Epithelial cell of proximal tubule (primary cell): ENCODE results near the gene NFATC4. TPM values are rescaled to one million over a fixed set of nuclear protein-coding genes. Genes with fewer than 3 reads are reported as not detected.
"Not testable (repeated sequence)": the region's sequence is repeated elsewhere in the genome, so short reads cannot be mapped to it uniquely, and the experiment has no call there.

Experiments used
- DNase-seq: peaks from one replicate; pipeline ENCODE4 v3.0.0-alpha.2; 2011; ENCODE audit warnings: low read depth
- H3K4me3 ChIP-seq: 2 replicates; pipeline ENCODE4 v1.5.1; 2011; ENCODE audit warnings: low read depth, mild to moderate bottlenecking, low read length
- total RNA-seq: library from RNA; depleted of rRNA; stranded (reverse); fragments of >200 nt; gene quantifications from 2 replicates; pipeline ENCODE4 v1.2.3, GENCODE V29; 2015
- TF ChIP-seq, protein P1 (sequence below): conservative IDR thresholded peaks from 2 replicates; pipeline ENCODE4 v1.5.1; 2012; ENCODE audit warnings: low read depth, mild to moderate bottlenecking, low read length

Gene NFATC4
- total RNA-seq, 1 donor from 2014 or later: 30.2 TPM

DNA sequence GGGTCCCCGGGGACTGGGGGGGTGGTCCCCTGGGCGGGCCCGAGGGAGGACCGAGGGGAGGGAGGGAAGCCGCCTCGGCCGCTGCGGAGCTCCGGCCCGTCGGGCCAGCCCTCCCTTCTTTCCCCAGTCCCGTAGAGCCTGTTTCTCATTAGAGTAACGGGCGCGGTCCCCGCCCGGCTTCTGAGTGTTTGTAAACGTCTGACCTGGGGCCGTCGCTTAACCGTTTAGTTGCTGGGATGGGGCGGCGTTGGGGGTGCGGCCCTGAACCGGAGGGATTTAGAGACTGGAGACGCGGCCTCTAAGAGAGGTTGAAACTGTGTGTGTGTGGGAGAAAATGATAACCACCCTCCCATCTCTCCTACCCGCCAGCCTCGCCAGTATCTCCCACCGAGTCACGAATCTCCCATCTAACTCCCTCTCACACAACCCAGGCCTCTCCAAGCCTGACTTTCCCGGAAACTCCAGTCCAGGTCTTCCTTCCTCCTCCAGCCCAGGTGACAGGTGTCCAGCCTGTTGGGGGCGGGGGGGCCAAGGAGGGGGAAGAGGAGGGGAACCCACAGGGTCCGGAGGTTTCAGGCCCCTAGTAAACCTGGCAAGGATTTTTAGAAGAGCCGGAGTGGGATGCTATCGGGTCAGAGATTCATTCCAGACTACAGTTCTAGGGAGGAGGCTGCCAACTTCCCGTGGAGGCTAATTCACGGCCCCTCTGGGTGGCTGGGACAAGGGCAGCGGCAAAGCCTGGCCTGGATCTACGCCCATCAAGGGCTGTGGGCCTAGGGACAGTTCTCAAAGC is 1.1 kb upstream of the NFATC4 start:
- TF ChIP-seq, protein P1, sequence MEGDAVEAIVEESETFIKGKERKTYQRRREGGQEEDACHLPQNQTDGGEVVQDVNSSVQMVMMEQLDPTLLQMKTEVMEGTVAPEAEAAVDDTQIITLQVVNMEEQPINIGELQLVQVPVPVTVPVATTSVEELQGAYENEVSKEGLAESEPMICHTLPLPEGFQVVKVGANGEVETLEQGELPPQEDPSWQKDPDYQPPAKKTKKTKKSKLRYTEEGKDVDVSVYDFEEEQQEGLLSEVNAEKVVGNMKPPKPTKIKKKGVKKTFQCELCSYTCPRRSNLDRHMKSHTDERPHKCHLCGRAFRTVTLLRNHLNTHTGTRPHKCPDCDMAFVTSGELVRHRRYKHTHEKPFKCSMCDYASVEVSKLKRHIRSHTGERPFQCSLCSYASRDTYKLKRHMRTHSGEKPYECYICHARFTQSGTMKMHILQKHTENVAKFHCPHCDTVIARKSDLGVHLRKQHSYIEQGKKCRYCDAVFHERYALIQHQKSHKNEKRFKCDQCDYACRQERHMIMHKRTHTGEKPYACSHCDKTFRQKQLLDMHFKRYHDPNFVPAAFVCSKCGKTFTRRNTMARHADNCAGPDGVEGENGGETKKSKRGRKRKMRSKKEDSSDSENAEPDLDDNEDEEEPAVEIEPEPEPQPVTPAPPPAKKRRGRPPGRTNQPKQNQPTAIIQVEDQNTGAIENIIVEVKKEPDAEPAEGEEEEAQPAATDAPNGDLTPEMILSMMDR: no peak
- DNase-seq: no peak
- peak overlapping the region; percentile 76 for H3K4me3 ChIP-seq

DNA sequence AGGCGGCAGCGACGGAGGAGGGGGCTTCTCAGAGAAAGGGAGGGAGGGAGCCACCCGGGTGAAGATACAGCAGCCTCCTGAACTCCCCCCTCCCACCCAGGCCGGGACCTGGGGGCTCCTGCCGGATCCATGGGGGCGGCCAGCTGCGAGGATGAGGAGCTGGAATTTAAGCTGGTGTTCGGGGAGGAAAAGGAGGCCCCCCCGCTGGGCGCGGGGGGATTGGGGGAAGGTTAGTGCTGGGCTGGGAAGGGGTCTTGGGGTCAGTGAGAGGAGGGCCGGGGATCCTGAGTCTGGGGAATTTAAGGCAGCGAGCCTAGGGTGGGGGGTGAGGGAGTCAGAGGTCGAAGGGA is 203 bp downstream of the NFATC4 start:
- peak overlapping the region; percentile 76 for H3K4me3 ChIP-seq
- DNase-seq: no peak
- TF ChIP-seq, protein P1: no peak

DNA sequence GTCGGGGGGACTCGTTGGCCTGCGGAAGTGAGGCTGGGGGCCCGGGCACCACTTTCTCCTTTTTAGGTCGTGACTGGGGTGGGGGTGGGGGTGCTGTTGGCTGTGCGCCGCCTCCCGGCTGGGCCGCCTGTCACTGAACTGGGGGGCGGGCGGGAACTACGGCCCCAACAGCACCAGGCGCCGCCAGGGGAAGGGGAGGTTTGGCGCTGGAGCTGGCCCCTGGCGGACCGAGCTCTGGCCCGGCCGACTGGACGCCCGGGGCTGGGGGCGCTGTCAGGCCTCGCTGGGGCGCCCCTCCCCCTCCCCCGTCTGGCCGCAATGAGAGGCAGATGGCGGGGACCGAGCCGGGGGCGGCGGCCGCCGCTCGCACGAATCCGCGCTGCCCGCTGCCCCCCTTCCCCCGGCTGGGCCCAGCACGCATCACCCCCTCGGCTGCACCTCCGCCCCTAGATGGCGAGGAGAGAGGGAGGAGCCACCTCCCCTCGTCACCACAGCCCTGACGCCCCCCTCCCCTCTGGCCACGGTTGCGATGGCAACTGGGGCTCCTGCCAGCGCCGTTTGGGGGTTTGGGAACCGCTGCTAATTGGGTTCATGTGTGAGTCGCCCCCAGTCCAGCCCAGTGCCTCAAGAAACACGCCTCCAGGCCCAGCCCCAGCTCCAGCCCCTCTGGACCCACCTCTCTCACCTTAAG is 723 bp downstream of the NFATC4 start:
- DNase-seq: no peak
- TF ChIP-seq, protein P1: no peak
- H3K4me3 ChIP-seq: peak overlapping the region; percentile 76

DNA sequence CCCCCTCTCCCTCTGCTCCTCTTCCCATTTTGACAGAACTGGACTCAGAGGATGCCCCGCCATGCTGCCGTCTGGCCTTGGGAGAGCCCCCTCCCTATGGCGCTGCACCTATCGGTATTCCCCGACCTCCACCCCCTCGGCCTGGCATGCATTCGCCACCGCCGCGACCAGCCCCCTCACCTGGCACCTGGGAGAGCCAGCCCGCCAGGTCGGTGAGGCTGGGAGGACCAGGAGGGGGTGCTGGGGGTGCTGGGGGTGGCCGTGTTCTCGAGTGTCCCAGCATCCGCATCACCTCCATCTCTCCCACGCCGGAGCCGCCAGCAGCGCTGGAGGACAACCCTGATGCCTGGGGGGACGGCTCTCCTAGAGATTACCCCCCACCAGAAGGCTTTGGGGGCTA is 1.5 kb downstream of the NFATC4 start:
- TF ChIP-seq, protein P1: no peak
- no peak for DNase-seq
- no peak overlapping the region for H3K4me3 ChIP-seq

DNA sequence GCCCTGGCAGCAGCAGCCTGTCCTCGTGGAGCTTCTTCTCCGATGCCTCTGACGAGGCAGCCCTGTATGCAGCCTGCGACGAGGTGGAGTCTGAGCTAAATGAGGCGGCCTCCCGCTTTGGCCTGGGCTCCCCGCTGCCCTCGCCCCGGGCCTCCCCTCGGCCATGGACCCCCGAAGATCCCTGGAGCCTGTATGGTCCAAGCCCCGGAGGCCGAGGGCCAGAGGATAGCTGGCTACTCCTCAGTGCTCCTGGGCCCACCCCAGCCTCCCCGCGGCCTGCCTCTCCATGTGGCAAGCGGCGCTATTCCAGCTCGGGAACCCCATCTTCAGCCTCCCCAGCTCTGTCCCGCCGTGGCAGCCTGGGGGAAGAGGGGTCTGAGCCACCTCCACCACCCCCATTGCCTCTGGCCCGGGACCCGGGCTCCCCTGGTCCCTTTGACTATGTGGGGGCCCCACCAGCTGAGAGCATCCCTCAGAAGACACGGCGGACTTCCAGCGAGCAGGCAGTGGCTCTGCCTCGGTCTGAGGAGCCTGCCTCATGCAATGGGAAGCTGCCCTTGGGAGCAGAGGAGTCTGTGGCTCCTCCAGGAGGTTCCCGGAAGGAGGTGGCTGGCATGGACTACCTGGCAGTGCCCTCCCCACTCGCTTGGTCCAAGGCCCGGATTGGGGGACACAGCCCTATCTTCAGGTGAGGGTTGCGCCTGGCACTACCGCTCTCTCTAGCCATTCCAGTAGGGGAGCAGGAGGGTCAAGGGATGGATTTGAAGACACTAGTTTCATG is 2.1 kb downstream of the NFATC4 start:
- TF ChIP-seq, protein P1: no peak
- no peak overlapping the region for H3K4me3 ChIP-seq
- no peak for DNase-seq

DNA sequence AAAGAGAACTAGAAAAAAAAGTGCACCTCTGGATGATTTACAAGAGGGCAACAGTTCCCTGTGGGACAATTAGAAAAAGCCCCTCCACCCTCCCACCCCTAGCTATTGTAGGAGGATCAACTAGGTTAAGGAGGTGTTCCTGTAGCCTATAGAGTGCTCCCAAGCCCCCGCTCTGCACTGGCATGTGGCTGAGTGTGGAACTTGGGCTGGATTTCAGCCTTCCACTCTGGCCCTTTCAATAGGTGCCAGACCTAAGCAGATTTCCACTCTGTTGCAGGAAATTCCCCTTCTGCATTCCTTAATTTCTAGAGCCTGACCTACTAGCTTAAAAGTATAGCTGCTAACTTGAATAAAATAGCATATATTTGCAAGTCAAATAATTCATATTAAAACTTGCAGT is 2.8 kb downstream of the NFATC4 start:
- TF ChIP-seq, protein P1: no peak
- no peak for DNase-seq
- no peak overlapping the region for H3K4me3 ChIP-seq

DNA sequence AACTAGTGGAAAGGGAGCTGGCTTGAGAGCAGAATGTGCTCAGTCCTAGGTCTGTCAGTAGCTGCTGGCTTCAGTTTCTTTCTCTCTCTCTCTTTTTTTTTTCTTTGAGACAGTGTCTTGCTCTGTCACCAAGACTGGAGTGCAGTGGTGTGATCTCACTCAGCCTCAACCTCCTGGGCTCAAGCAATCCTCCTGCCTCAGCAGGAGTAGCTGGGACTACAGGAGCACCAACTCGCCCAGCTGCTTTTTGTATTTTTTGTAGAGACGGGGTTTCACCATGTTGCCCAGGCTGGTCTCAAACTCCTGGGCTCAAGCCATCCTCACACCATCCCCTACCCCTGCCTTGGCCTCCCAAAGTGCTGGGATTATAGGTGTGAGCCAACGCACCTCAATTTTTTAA is 3.6 kb downstream of the NFATC4 start:
- not testable (repeated sequence) for H3K4me3 ChIP-seq, DNase-seq
